Brain pericyte (primary cell): ENCODE results near the gene POLL.

Experiments used
- DNase-seq: peaks from one replicate; pipeline ENCODE4 v3.0.0-alpha.2; 2012; ENCODE audit warnings: low read depth, low spot score

The POLL gene

DNA sequence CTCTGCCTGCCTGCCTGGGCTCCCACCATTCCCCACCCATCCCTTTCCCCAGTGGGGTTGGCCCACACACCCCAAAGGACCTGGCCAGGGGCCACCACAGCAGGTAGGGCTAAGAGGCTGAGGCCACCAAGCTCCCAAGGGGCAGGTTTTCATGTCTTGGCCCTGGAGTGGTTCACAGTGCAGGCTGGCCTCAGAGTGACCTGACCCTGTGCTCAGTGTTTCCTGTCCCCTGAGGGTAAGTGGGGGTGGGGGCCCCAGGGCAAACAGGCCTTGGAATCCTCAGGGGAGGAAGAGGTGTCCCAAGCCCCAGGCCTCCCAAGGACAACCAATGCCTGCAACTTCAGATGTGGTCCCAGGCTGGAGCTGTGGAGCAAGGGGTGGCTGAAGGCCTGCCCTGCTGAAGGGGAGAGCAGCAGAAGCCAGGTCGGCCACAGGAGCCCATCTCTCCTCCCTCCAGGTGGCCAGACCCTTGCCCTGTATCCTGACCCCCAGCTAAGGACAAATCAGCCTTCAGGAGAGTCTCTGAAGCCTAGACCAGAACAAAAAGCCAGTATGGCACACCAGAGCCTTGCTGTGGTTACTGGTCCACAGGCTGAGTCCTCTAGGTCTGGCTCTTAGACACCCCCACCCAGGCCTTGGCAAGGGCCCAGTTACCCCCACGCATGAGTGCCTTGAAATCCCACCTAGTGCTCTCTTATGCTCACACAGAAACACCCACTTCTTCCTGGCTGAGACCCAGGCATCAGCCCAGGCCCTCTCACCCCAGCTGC lies 27.6 kb downstream of the POLL start:
- DNase-seq = no peak

DNA sequence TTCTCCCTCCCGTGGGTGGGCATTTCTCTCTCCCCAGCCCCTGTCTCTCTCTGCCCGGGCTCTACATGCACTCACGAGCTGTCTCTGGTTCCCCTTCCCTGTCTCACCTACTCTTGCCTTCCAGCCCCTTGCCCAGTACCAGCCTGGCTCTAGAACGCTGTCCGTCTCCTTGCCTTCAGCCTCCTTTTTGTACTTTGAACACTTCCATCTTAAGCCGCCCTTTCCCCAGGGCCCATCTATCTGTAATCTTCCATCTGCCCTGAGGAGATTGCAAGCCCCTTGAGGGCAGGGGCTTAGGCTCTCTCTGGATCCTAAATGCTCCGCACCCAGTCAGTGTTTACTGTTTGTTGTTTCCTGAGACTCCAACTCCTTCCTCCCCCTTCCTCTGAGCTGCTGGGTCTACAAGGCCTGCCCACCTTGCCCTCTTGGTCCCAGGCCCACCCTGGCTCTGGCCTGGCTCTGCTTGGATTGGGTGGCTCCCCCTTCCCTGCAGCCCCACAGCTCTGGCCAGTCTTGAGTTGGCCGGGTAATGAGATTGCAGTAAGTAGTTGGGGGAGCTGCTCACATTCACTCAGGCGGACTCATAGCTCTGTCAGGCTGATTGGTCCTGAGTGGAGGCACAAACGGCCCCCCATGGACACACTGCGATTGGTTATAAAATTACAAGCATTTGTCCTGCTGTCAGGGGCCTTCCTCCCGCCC lies 28.3 kb downstream of the POLL start:
- no peak for DNase-seq

DNA sequence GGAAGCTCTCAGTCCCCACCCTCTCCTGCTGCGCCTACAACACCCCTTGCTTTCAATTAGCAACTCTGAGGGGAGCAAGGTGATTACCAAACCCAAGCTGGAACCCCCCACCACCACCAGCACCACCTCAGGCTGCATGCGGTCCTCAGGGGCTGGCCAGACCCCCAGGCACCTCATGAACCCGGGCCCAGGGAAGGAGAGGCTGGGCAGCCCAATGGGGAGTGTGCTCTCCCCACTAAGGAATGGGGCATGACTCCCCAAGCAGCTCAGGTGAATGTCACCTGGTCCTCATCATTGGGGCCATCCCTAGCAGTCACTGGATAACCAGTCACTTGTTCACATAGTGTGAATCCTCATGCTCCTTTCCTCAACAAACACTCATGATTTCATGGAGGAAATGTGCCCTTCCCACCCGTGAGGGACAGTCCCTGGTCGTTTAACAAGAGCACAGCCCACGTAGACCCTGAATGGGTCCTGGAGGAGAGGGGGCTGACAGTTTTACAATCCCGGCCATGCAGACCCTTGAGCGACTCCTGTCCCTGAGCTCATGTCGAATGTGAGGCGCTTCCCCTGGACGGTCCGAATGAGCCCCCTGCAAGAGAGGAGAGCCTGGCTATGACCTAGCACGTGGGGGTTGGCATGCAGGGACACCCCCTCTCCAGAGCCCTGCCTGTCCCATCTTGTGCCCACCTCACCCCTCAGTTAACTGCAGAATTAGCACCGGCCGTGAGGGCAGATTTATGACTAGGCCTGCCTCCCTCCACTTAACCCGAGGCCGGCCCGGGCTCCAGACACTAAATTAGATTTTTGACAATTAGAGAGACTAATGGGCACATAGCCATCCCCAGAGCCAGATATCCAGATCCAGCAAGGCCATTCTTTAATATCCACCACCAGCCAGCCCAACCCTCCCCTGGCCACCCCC lies 29.1 kb downstream of the POLL start:
- DNase-seq = no peak

DNA sequence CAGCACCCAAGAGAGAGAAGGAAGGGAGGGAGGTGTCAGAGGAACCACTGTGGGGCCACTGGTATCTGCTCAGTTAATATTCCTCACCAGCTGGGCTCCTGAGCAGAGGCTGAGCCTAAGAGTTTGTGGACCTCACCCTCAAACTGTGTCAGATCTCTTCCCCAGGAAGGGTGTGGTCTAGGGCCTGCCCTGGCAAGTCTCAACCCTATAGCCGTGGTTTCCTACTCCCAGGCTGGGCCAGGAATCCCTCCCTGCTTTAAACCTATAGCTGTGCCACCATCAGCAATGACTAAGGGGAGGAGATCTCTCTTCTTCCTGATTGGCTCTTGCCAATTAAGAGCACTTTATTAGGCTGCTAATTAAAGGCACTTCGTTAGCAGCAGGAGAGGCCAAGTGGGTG lies 29.9 kb downstream of the POLL start:
- DNase-seq = no peak

DNA sequence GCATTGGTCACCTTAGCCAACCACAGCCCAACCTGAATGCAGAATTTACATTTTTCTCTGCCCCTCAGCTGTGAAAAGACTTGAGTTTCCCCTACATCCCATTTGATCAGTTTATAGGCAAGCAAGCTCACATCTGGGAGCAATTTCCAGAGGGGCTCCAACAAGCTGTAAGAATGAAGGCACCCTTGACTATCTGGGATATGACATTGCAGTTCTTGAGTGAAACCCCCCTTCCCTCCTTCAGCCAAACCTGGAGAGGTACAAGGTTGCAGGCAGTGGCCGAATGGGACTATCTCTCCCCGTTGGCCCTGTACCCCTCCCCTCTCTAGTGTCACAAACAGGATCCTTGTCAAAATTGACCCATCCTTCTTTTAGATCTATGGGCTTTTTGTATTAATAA lies 30.5 kb downstream of the POLL start:
- no peak for DNase-seq

DNA sequence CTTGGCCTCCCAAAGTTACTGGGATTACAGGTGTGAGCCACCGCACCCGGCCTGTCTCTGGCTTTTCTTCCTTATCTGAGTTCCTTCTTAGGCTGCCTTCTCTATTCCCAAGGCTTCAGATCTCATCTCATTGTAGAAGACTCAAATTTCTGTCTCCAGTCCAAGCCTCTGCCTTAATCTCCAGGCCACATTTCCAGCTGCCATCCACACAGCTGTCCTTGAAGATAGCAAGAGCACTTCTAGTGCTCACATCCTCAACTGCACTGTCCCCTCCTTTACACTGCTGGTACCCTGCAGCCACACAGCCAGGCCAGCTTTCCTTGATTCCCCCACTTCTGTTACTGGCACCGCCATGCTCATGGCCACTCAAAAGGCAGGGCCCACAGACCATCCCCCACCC lies 35.6 kb downstream of the POLL start:
- DNase-seq = no peak

DNA sequence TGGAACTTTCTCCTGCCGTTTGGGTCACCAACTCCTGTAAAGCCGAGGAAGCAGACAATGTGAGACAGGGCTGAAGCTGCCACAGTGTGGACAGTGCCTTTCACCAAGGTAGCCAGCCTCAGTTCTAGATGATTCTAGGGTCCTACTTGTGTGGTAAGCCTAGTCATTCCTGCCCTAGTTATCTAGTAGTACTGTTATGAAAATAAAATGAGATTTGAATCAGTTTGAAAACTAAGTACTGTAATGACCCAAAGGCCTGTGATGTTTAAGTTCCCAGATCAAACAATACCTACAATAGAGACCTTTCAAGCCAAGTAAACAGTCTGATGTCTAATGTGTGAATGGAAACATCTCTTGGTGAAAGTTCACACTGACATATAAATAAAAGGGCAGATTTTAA lies 37.1 kb downstream of the POLL start:
- no peak for DNase-seq

DNA sequence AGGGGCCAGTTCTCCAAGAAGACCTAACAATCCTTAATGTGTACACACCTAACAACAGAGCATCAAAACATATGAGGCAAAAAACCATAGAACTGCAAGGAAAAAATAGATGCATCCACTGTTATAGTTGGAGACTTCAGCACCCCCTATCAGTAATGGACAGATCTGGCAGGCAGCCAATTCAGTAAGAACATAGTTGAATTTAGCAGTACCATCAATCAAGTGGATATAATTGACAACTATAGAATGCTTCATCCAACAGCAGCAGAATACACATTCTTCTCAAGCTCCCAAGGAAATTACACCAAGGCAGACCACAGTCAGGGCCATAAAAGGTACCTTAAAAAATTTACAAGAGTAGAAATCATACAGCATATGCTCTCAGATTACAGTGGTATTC lies 42.2 kb downstream of the POLL start:
- DNase-seq = no peak

DNA sequence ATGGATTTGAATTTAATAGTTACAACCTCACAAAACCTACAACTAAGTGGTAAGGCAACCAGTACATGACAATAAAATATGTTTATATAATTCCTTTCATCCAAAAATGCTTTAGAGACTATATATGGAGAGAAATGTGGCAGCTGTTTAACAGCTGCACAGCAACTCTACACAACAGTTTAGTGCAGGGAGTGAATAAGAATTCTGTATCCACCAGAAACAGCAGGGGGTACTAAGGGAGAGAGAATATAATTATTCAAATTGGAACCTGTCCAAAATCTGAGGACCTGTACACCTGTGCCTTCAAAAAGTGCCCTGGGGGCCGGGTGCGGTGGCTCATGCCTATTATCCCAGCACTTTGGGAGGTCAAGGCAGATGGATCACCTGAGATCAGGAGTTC lies 49.6 kb downstream of the POLL start:
- DNase-seq = no peak

DNA sequence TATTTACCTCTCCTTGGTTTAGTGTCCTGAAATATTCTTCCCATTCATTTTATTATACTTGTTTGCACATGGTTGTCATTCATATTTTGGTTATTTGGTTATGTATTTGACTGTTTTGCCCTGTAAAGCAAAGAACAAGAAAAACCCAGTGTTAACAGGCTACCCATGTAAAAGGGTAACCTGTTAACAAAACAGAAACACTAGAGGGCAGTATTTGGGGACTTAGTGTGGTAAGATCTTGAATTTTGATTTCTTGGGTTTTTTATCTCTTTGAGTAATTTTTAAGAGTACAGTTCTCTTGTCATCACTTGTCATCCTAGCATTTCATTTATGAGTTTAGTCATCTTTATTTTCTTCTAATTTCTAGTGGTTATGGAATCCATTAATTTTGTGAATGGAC lies 51.3 kb downstream of the POLL start:
- DNase-seq = no peak

DNA sequence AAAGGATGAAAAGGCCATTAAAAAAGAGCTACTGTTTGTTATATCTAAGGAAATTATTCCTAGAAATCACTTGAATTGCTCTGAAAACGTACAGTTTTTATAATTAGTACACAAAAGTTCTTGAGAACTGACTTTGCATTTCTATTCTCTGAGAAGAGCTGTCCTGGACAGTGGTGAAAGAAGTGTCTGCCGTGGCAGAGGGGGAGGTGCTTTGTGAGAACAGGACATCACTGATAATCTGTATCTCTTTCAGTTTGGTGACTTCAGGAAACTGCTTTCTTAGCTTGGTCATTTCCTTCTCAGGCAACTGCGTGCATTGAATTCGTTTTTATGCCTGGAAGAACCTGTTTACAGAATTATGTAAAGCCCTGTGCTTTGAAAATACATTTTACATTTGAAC lies 52.1 kb downstream of the POLL start:
- DNase-seq = no peak

DNA sequence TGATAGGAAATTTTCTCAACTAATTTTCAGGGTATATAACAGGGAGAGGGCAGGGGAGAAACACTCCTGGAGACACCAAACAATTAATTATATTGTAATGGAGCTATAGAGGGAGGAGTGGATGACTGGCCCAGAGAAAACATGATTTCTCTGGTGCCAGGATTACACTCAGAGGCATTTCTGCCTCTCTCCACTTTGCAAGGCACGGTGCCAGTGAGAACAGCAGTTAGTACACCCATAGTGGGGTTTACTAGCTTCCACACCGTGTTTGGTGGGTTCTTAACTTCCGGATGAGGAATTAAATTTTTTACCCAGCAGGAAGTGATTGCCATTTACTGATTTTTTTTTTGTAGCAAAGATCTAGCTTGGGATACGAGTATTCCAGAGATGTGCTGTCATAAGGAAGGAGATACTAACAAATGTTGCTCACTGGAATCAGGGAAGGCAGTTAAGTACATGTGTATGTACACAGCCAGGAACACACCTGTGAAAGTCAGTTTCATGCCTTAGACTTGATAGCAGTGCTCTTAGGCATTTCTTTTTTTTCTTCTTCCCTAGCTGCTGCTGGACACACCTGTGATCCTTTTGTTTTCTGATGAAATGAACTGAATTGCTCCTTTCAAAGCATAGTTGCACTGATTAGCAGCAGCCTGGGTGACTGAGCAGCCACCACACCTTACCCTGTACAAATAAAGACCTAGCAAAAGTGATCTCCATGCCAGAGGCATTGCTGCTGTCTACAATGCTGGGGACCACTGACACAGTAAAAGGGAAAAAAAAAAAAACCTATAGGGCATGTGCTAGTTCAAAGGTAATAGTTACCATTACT lies 58.1 kb downstream of the POLL start:
- DNase-seq = no peak

DNA sequence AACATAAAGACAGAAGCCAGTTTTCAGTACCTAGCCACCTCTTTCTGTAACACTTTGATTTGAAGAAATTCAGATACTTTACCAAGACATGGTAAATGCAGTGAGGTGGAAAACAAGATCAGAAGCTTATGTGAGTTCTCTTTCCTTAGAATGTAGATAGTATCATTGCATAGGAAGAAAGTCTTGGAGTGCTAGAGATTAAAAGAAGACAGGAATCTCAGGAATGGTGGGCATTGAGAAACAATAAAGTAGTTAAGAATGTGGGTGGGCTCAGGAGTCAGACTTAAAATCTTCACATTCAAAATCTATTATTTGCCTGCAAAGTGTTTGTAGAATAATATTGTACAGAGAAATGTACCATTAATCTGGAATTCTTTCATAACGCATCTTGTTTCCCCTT lies 58.9 kb downstream of the POLL start:
- no peak for DNase-seq
